Measurements from ENCODE around the gene GLRA3.

- no peak for TF ChIP-seq POLR2A (IDR thresholded peaks at IDR 0.05)
- no peak for TF ChIP-seq CTCF (IDR thresholded peaks at IDR 0.05)
These were observed 20.2 kb downstream of the GLRA3 start for GRCh38 chr4:174808836-174809235.
